Activated T-helper 1 cell treated with anti-CD3 and anti-CD28 coated beads, Interleukin-12 subunit alpha, Interleukin-12 subunit beta, Interleukin-2, Interleukin-4 antibody, amounts not matched to agents 30 ng/mL and 10 ng/mL and 1 ng/mL, durations not matched to agents 14 hours and 24 hours and 36 hours (primary cell): ENCODE data around the gene DYNC2I2. TPM values are rescaled to one million over a fixed set of nuclear protein-coding genes. Genes with fewer than 3 reads are reported as not detected.
"Not testable (repeated sequence)": the region's sequence is repeated elsewhere in the genome, so short reads cannot be mapped to it uniquely, and the experiment has no call there.

Experiments
- DNase-seq: peaks from one replicate; pipeline ENCODE4 v3.0.0; 2021; ENCODE audit warnings: low spot score
- H3K27ac Mint-ChIP-seq: one replicate; pipeline ENCODE4 v1.8.0; 2021; ENCODE audit warnings: mild to moderate bottlenecking, mixed read lengths
- H3K27me3 Mint-ChIP-seq: one replicate; pipeline ENCODE4 v1.8.0; 2022; ENCODE audit warnings: mild to moderate bottlenecking, moderate library complexity, mixed read lengths; ENCODE audit not compliant: insufficient read depth
- H3K36me3 Mint-ChIP-seq: one replicate; pipeline ENCODE4 v1.8.0; 2021; ENCODE audit warnings: low read depth, mixed read lengths
- H3K4me1 Mint-ChIP-seq: one replicate; pipeline ENCODE4 v1.8.0; 2021; ENCODE audit warnings: low read depth, mixed read lengths
- H3K4me3 Mint-ChIP-seq: one replicate; pipeline ENCODE4 v1.8.0; 2021; ENCODE audit warnings: mild to moderate bottlenecking, moderate library complexity, mixed read lengths
- H3K9me3 Mint-ChIP-seq: one replicate; pipeline ENCODE4 v1.8.0; 2021; ENCODE audit warnings: mixed read lengths
- intact Hi-C: fragments of 100-400 bp; cut with micrococcal nuclease; formaldehyde crosslinking; loops from one replicate; pipeline ENCODE4 v1.15.1; 2024
- total RNA-seq: library from RNA; stranded (reverse); gene quantifications from 2 replicates; pipeline ENCODE4 v1.2.3, GENCODE V29; 2022

Gene DYNC2I2
- total RNA-seq, 1 donor from 2014 or later: 41.5 TPM

DNA sequence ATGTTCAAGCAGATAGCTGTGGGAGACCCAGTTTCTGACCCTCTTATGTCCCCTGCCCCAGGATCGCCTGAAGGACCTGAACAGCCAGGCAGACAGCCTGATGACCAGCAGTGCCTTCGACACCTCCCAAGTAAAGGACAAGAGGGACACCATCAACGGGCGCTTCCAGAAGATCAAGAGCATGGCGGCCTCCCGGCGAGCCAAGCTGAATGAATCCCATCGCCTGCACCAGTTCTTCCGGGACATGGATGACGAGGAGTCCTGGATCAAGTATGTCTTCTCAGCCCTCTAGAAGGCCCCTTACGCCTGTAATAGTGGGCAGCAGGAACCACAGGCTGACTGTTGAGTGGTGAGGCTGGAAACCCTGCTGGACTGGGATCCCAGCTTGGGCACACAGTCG is 41.1 kb downstream of the DYNC2I2 start:
- no peaks in the 10 kb centered on the region for H3K27me3 Mint-ChIP-seq
- no peaks in the 10 kb centered on the region for H3K9me3 Mint-ChIP-seq
- no peak overlapping the region for H3K27ac Mint-ChIP-seq
- no peak for DNase-seq
- intact Hi-C loops: no loop called here
- no peaks in the 10 kb centered on the region for H3K4me1 Mint-ChIP-seq
- H3K36me3 Mint-ChIP-seq: peaks cover 54% of the 10 kb centered on the region
- no peak overlapping the region for H3K4me3 Mint-ChIP-seq

DNA sequence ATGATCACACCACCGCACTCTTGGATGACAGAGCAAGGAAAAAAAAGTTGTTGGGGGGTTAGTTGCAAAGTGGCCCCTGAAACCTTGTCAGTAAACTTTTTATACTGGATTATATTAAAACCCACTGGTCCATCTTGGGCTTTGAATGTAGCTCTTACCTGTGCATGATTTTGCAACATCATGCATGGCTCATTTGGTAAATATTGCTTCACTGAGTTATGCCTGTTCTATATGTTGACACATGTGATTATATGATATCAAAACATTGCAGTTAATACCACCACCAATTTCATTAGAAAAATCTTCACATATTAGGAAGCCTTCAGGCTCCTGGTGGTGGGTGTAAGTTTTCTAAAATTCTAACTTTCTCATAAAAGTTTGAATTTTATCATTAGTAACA is 41.9 kb downstream of the DYNC2I2 start:
- no peak for DNase-seq
- Mint-ChIP-seq H3K4me1 (no peaks in the 10 kb centered on the region), H3K4me3 (no peak overlapping the region), H3K36me3 (peaks cover 56% of the 10 kb centered on the region), H3K27me3 (no peaks in the 10 kb centered on the region), H3K27ac (no peak overlapping the region), H3K9me3 (no peaks in the 10 kb centered on the region)
- intact Hi-C loops: no loop called here

DNA sequence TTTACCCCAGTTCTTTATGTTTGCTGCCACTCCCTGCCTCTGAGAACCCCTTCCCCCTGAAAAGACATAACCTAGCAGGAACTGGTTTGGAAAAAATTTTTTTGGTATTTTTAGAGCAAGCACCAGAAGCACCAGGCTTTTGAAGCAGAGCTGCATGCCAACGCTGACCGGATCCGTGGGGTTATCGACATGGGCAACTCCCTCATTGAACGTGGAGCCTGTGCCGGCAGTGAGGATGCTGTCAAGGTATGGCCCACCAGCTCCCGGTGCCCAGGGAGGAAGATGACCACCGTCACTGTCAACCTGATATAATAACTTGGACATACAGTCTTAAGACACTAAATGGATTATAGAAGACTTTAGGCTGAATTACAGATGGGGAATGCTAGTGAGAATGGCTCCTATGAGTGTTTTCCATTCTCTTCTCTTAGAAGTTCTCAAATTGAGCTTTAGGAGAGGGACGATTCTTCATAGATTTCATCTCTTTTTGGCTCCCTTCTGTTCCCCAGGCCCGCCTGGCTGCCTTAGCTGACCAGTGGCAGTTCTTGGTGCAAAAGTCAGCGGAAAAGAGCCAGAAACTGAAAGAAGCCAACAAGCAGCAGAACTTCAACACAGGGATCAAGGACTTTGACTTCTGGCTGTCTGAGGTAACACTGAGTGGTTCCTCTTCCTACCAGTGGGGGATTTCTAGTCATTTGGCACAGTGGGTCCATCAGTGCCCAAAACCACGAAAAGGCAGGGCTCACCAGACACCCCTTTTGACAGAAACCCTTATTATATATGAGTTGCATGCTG is 44.9 kb downstream of the DYNC2I2 start:
- Mint-ChIP-seq H3K27ac (no peak overlapping the region), H3K27me3 (no peaks in the 10 kb centered on the region), H3K36me3 (peaks cover 65% of the 10 kb centered on the region)

DNA sequence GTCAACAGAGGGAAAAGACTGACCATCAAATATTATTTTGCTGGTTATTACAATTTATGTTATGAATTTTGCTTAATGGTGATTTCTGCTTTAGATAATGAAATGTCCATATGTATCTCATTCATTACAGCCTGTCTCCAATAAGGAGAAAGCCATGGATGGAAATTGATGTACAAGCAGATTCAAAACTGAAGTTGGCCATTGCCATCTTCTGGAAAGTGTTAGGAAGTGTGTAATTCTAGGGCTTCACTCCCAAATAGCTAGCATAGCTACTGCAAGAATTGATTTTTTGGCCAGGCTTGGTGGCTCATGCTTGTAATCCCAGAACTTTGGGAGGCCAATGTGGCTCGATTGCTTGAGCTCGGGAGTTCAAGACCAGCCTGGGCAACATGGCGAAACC is 45.8 kb downstream of the DYNC2I2 start:
- Mint-ChIP-seq H3K4me3 (no peak overlapping the region), H3K9me3 (no peaks in the 10 kb centered on the region), H3K4me1 (no peaks in the 10 kb centered on the region), H3K27me3 (no peaks in the 10 kb centered on the region), H3K36me3 (peaks cover 61% of the 10 kb centered on the region), H3K27ac (no peak overlapping the region)
- no peak for DNase-seq
- intact Hi-C loops: no loop called here

More for the DNA sequence above, 44.9 kb downstream of the DYNC2I2 start:
- intact Hi-C loops: no loop called here
- DNase-seq: no peak
- Mint-ChIP-seq H3K4me3 (no peak overlapping the region), H3K9me3 (no peaks in the 10 kb centered on the region), H3K4me1 (no peaks in the 10 kb centered on the region)

DNA sequence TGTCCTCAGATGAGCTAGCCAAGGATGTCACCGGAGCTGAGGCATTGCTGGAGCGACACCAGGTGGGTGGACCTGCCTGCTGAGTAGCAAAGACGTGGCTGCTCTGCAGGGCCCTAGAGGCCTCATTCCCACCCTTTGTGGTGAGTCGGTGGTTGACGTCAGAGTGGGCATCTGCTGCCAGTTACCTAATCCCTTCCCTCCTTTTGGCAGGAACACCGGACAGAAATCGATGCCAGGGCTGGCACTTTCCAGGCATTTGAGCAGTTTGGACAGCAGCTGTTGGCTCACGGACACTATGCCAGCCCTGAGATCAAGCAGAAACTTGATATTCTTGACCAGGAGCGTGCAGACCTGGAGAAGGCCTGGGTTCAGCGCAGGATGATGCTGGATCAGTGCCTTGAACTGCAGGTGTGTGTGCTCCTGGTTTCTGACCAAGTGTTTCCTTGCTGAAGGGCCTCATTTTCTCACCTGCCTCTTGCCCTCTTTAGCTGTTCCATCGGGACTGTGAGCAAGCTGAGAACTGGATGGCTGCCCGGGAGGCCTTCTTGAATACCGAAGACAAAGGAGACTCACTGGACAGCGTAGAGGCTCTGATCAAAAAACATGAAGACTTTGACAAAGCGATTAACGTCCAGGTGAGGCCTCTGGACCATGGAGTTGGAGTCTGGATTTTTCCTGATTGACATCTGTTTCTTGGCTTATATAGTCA is 48.9 kb downstream of the DYNC2I2 start:
- Mint-ChIP-seq H3K4me3 (no peak overlapping the region), H3K27me3 (no peaks in the 10 kb centered on the region), H3K27ac (no peak overlapping the region), H3K9me3 (no peaks in the 10 kb centered on the region), H3K36me3 (peaks cover 58% of the 10 kb centered on the region), H3K4me1 (no peaks in the 10 kb centered on the region)
- DNase-seq: no peak
- intact Hi-C loops: no loop called here

DNA sequence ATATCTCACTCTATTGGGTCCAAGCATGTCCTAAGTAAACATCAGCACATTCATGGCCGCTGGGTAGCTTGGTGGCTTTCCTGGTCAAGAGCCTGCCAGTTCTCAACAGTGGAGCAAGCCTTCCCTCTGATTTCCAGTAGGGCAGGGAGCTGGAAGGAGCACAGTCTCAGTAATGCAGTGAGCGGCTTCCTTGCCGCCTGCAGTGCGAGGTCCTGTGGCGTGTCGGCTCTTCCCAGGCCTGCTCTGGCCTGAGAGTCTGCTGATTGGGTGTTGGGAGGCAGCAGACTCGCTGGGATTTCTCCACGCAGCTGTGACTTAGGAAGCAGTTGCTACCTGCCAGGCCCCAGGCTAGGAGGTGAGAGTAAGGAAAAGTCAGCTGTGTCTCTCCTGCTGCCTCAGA is 53.0 kb downstream of the DYNC2I2 start:
- H3K27ac Mint-ChIP-seq: no peak overlapping the region

DNA sequence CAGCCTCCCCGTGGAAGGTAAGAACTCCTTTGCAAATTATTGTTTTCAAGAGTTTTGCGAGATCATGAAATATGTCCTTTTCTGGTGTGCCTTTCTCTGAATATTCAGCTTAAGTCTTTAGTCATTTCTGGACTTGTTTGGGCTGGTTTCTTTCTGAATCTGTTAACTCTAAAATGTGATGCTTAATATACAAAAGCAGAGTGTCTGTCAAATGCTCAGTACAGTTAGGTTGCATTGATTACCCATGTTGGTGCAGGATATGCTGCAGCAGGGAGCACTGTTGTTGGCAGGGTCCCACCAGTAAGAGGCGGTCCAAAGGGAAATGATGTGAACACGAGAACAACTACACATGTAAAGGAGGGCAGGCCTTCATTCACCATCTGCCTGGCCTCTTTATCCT is 56.5 kb downstream of the DYNC2I2 start:
- Mint-ChIP-seq H3K4me3 (no peak overlapping the region), H3K36me3 (peaks cover 37% of the 10 kb centered on the region), H3K27me3 (no peaks in the 10 kb centered on the region), H3K9me3 (no peaks in the 10 kb centered on the region), H3K4me1 (peaks cover 9% of the 10 kb centered on the region), H3K27ac (peak overlapping the region; percentile 50)
- intact Hi-C loops: no loop called here
- DNase-seq: no peak

More for the DNA sequence above, 53.0 kb downstream of the DYNC2I2 start:
- H3K4me3 Mint-ChIP-seq: no peak overlapping the region
- H3K36me3 Mint-ChIP-seq: peaks cover 39% of the 10 kb centered on the region
- intact Hi-C loops: no loop called here
- no peak for DNase-seq
- H3K4me1 Mint-ChIP-seq: peaks cover 9% of the 10 kb centered on the region
- H3K27me3 Mint-ChIP-seq: no peaks in the 10 kb centered on the region
- no peaks in the 10 kb centered on the region for H3K9me3 Mint-ChIP-seq

DNA sequence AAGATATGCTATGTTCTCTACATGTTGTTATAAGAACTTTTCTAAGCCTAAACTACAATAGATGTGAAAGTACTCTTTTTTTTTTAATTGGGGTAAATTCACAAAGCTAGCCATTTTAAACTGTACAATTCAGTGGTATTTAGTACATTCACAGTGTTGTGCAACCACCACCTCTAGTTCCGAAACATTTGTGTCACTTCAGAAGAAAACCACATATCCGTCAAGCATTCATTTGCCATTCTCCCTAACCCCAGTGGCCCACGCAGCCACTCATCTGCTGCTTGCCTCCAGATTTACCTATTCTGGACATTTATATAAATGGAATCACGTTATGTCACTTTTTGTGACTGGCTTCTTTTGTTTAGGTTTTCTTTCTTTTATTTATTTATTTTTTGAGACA is 61.2 kb downstream of the DYNC2I2 start:
- no peak overlapping the region for H3K27ac Mint-ChIP-seq
- no peak for DNase-seq
- H3K4me1 Mint-ChIP-seq: peaks cover 9% of the 10 kb centered on the region
- H3K27me3 Mint-ChIP-seq: no peaks in the 10 kb centered on the region
- intact Hi-C loops: no loop called here
- peaks cover 40% of the 10 kb centered on the region for H3K36me3 Mint-ChIP-seq
- H3K9me3 Mint-ChIP-seq: no peaks in the 10 kb centered on the region
- no peak overlapping the region for H3K4me3 Mint-ChIP-seq

DNA sequence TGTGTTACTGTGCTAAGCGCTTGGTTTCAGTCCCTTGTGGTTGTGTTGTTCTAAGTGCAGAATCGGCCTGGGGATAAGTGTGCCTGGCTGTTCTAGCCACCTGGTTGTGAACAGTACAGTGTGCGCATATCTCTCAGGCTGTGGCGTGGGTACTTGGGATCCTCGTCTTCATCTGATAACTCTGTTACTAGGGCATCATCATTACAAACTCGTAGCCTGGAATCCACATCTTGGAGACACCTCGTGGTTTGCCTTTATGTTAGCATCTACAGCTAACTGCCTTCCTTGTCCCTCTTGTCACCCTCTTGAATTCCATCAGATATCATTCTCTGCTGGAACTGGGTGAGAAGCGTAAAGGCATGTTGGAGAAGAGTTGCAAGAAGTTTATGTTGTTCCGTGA is 62.8 kb downstream of the DYNC2I2 start:
- intact Hi-C loops: no loop called here
- no peaks in the 10 kb centered on the region for H3K9me3 Mint-ChIP-seq
- H3K4me1 Mint-ChIP-seq: no peaks in the 10 kb centered on the region
- no peak overlapping the region for H3K4me3 Mint-ChIP-seq
- H3K27me3 Mint-ChIP-seq: no peaks in the 10 kb centered on the region
- DNase-seq: no peak
- H3K36me3 Mint-ChIP-seq: peaks cover 40% of the 10 kb centered on the region
- H3K27ac Mint-ChIP-seq: peak overlapping the region; percentile 55

DNA sequence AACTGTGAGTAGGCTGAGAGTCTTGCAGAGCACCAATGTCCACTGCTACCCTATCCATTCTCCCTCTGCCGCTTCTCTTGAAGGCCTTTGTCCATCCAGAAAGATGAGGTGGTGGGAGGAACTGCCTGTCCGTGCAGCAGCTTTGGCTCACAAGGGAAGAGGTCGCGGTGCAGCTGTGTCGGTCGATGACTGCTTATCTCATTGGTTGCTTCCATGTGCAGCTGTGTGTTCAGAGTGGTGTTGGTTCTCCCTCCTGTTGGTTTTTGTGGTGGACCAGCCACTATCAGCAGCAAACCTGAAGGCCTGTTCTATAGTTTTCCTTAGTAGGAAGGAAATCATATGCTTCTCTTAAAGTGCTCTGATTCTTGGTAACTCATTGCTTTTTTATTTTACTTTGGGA is 63.6 kb downstream of the DYNC2I2 start:
- H3K4me1 Mint-ChIP-seq: no peaks in the 10 kb centered on the region
- no peaks in the 10 kb centered on the region for H3K9me3 Mint-ChIP-seq
- H3K27ac Mint-ChIP-seq: no peak overlapping the region
- no peak for DNase-seq
- no peak overlapping the region for H3K4me3 Mint-ChIP-seq
- intact Hi-C loops: no loop called here
- H3K27me3 Mint-ChIP-seq: no peaks in the 10 kb centered on the region
- H3K36me3 Mint-ChIP-seq: peaks cover 38% of the 10 kb centered on the region

DNA sequence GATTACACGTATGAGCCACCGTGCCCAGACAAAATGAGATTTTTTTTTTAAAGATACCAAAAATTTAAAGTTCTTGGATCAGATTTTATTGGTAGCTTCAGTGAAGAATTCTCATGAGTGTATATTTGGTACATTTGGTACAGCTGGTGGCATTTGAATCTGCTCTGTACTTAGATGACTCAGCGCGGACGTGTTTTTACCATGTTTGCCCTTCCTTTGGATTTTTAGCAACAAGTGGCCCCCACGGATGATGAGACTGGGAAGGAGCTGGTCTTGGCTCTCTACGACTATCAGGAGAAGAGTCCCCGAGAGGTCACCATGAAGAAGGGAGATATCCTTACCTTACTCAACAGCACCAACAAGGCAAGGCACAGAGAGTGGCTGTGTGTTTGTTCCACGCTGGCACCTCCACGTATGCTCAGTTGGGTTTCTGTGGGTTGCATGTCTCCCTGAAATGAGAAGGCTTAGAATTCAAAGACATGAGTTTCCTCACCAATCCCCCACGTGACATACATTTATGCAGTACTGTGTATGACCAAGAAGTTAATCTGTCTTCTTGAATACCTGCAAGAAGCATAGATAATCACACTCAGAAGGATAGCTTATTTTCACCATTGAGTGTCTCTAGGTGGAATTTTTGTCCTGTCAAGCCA is 67.9 kb downstream of the DYNC2I2 start:
- no peak for DNase-seq
- peaks cover 11% of the 10 kb centered on the region for H3K4me1 Mint-ChIP-seq
- intact Hi-C loops: no loop called here
- no peaks in the 10 kb centered on the region for H3K9me3 Mint-ChIP-seq
- H3K27me3 Mint-ChIP-seq: no peaks in the 10 kb centered on the region
- peak overlapping the region; percentile 34 for H3K27ac Mint-ChIP-seq
- no peak overlapping the region for H3K4me3 Mint-ChIP-seq
- H3K36me3 Mint-ChIP-seq: peaks cover 62% of the 10 kb centered on the region

DNA sequence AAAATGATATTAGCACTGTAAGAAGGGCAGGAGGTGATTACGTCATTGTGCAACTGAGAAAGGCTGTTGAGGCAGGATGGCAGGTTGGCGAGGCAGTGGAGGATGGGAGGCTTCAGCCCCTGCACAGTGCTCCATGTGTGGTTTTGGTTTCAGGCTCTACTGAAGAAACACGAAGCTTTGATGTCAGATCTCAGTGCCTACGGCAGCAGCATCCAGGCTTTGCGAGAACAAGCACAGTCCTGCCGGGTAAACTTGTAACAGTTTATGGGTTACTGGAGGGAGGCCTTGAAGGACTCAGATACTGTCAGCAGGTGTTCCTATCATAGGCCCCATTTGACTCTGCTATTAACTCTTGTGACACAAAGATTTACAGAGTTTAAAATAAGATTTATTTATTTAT is 69.2 kb downstream of the DYNC2I2 start:
- Mint-ChIP-seq H3K27ac (peak overlapping the region; percentile 70), H3K36me3 (peaks cover 67% of the 10 kb centered on the region), H3K4me1 (peaks cover 11% of the 10 kb centered on the region), H3K27me3 (no peaks in the 10 kb centered on the region), H3K4me3 (peak overlapping the region; percentile 16), H3K9me3 (no peaks in the 10 kb centered on the region)
- intact Hi-C loops: loop anchor here (2.0 kb wide), 1 partner anchor 37 kb away; no protein-coding TSS in a partner anchor
- peak; percentile 58 for DNase-seq

DNA sequence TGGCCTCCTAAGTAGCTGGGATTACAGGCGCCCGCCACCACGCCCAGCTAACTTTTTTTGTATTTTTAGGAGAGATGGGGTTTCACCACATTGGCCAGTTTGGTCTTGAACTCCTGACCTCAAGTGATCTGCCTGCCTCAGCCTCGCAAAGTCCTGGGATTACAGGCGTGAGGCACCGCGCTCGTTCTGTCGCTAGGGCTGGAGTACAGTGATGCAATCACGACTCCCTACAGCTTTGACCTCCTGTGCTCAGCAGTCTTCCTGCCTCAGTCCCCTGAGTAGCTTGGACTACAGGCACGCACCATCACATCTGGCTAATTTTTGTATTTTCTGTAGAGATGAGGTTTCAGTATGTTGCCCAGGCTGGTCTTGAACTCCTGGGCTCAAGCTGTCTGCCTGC is 69.7 kb downstream of the DYNC2I2 start:
- H3K27me3 Mint-ChIP-seq, H3K9me3 Mint-ChIP-seq, DNase-seq: not testable (repeated sequence)
- peaks cover 67% of the 10 kb centered on the region for H3K36me3 Mint-ChIP-seq
- peaks cover 11% of the 10 kb centered on the region for H3K4me1 Mint-ChIP-seq
- intact Hi-C loops: loop anchor here (2.0 kb wide), 1 partner anchor 36 kb away; no protein-coding TSS in a partner anchor
- H3K4me3 Mint-ChIP-seq: peak overlapping the region; percentile 16
- peak overlapping the region; percentile 70 for H3K27ac Mint-ChIP-seq
